ENCODE data around the gene VTI1A. TPM values are rescaled to one million over a fixed set of nuclear protein-coding genes. Genes with fewer than 3 reads are reported as not detected.

VTI1A gene
- total and polyA plus RNA-seq, 9 of the 15 experiments (the other 6 are each of a cell fraction or from before 2014, with no cell fraction given), result 9.3 to 21.4 (median 16.0) TPM

GRCh38 chr10:112819231-112819630 is 372.2 kb downstream of the VTI1A start:
- BruUV-seq (replicated peaks), result no TSS peak
- no peaks in the 10 kb centered on the region for H3K36me3 ChIP-seq (ENCODE audit: control insufficient read depth, insufficient read depth, low read length)
- TF ChIP-seq HMG20B (CRISPR knock-in tag; IDR thresholded peaks at IDR 0.05) (no peak), ZNF609 (CRISPR knock-in tag; IDR thresholded peaks at IDR 0.05; ENCODE audit: borderline replicate concordance) (no peak), HDAC1 (IDR thresholded peaks at IDR 0.05) (no peak), ELK1 (CRISPR knock-in tag; IDR thresholded peaks at IDR 0.05) (no peak), TFAP4 (CRISPR knock-in tag; IDR thresholded peaks at IDR 0.05; ENCODE audit: borderline replicate concordance) (no peak), SMARCB1 (IDR thresholded peaks at IDR 0.05; ENCODE audit: insufficient read length, low read depth) (no peak), U2AF1 (optimal IDR thresholded peaks at IDR 0.05; ENCODE audit: low read depth, low read length) (no peak), ETV6 (IDR thresholded peaks at IDR 0.05; ENCODE audit: borderline replicate concordance in 1 of 2, low read depth in 2 of 2, low read length in 1 of 2) (no peak), ETV6 (CRISPR knock-in tag; IDR thresholded peaks at IDR 0.05; ENCODE audit: borderline replicate concordance) (no peak), POLR3G (IDR thresholded peaks at IDR 0.05; ENCODE audit: extremely low read depth, insufficient read length, insufficient replicate concordance) (no peak), NR3C1 (CRISPR knock-in tag; IDR thresholded peaks at IDR 0.05) (no peak), MTA3 (IDR thresholded peaks at IDR 0.05; ENCODE audit: borderline replicate concordance) (no peak), MAFF (IDR thresholded peaks at IDR 0.05; ENCODE audit: low read length) (no peak), HDAC6 (IDR thresholded peaks at IDR 0.05; ENCODE audit: low read depth, low read length) (no peak), JUND (IDR thresholded peaks at IDR 0.05; ENCODE audit: borderline replicate concordance, low read depth, low read length) (no peak), JUND (tag; IDR thresholded peaks at IDR 0.05; ENCODE audit: borderline replicate concordance, low read depth, low read length) (no peak), MCM7 (IDR thresholded peaks at IDR 0.05) (no peak)

More at GRCh38 chr10:112819231-112819630, 372.2 kb downstream of the VTI1A start:
- DNase-seq (ENCODE audit: extremely low read depth in 1 of 4, low spot score in 3 of 4), result no peak
- intact Hi-C loops (cut with micrococcal nuclease), result no loop called here
- H3K9me3 ChIP-seq (replicated peaks; ENCODE audit: control insufficient read depth, insufficient read depth, low read depth, low read length), result no peaks in the 10 kb centered on the region
- H2AFZ ChIP-seq (ENCODE audit: low read depth, low read length), result no peak overlapping the region
- H3K9me1 ChIP-seq (ENCODE audit: control insufficient read depth, insufficient read depth, low read length), result no peaks in the 10 kb centered on the region
- FAIRE-seq, result no peak
- CTCF ChIA-PET (ENCODE audit: low intra/inter-chr PET ratio), result no interaction called here
- in situ Hi-C loops (cut with MboI), result no loop called here
- H3K9ac ChIP-seq (ENCODE audit: insufficient read depth in 1 of 2, low read depth in 2 of 2, low read length in 2 of 2), result no peak overlapping the region
- POLR2A ChIA-PET, result interaction anchor here (1.5 kb wide), 1 partner anchor 11 kb away, joined by 3 read pairs; no protein-coding TSS in a partner anchor
- no peak overlapping the region for H3K27ac ChIP-seq (ENCODE audit: extremely low read depth, low read depth, low read length)
- ATAC-seq, result no peak
- no peaks in the 10 kb centered on the region for H4K20me1 ChIP-seq (replicated peaks; ENCODE audit: control insufficient read depth, insufficient read depth, low read length)
- no peak overlapping the region for H3K4me3 ChIP-seq
- H3K4me1 ChIP-seq (replicated peaks in 1 of 2; ENCODE audit: control insufficient read depth in 2 of 2, insufficient read depth in 2 of 2, low read length in 2 of 2), result peaks cover 0 to 3% of the 10 kb centered on the region in 2 experiments; a peak in 1 of 5 replicates
- no peaks in the 10 kb centered on the region for H3K79me2 ChIP-seq (ENCODE audit: control insufficient read depth, insufficient read depth, low read length)
- H3K4me2 ChIP-seq (ENCODE audit: insufficient read depth, low read length), result no peak overlapping the region
- WGBS (ENCODE audit: insufficient coverage, low coverage, missing lambda C conversion rate), result 60% methylated on average over 3 of the region's 7 CpGs
- H3K27me3 ChIP-seq (ENCODE audit: control insufficient read depth in 2 of 2, insufficient read depth in 2 of 2, low read length in 2 of 2), result no peaks in the 10 kb centered on the region

Measured in K562 (cell line).